CD4-positive, alpha-beta T cell (primary cell): Measurements from ENCODE around the gene SIX5. TPM values are rescaled to one million over a fixed set of nuclear protein-coding genes. Genes with fewer than 3 reads are reported as not detected.

Source experiments
- ATAC-seq: fragments of 200-7000 bp; cut with Tn5 transposase; one replicate; pipeline ENCODE4 v1.10.0; 2022; ENCODE audit warnings: mild to moderate bottlenecking; ENCODE audit not compliant: poor library complexity
- CTCF ChIA-PET: fragments of 350-600 bp; sonication (Branson Sonifier 250); formaldehyde crosslinking; loops from one replicate; lab custom pipeline; 2021; ENCODE audit warnings: antibody characterized with exemption, inconsistent platforms; lab: Charles Lee
- POLR2A ChIA-PET: fragments of 350-600 bp; sonication (Branson Sonifier 250); formaldehyde crosslinking; loops from one replicate; lab custom pipeline; 2021; ENCODE audit warnings: antibody characterized with exemption, inconsistent platforms; lab: Charles Lee
- DNase-seq, 14 experiments: peaks; one replicate each; pipeline ENCODE4 v3.0.0-alpha.2; 2013 to 2020; ENCODE audit warnings: mixed read lengths in 2 of 14
- H3K27ac ChIP-seq, 2 donors: one replicate each; pipeline versions ENCODE4 v1.5.1 to v1.7.0; 2013; ENCODE audit warnings: low read length in 2 of 2, low read depth in 1 of 2, mild to moderate bottlenecking in 1 of 2
- H3K27me3 ChIP-seq, 2 experiments: 1 replicate in 1 of 2; 2 replicates in 1 of 2; pipeline versions ENCODE4 v1.6.1 to v1.7.0; 2013; ENCODE audit warnings: low read length in 2 of 2, control low read depth in 1 of 2, mild to moderate bottlenecking in 1 of 2, moderate library complexity in 1 of 2; ENCODE audit not compliant: insufficient read depth in 2 of 2, control insufficient read depth in 1 of 2
- H3K36me3 ChIP-seq: one replicate; pipeline ENCODE4 v1.6.1; 2013; ENCODE audit warnings: low read length, control low read depth; ENCODE audit not compliant: insufficient read depth
- H3K4me1 ChIP-seq: one replicate; pipeline ENCODE4 v1.6.1; 2013; ENCODE audit warnings: low read length, control low read depth; ENCODE audit not compliant: insufficient read depth
- H3K4me3 ChIP-seq: one replicate; pipeline ENCODE4 v1.5.1; 2013; ENCODE audit warnings: mild to moderate bottlenecking, low read length, moderate library complexity
- H3K9me3 ChIP-seq, 2 experiments: 1 replicate in 1 of 2; 2 replicates in 1 of 2; pipeline versions ENCODE4 v1.6.1 to v1.7.0; 2013; ENCODE audit warnings: low read length in 2 of 2, mild to moderate bottlenecking in 2 of 2, control low read depth in 1 of 2, moderate library complexity in 1 of 2; ENCODE audit not compliant: control insufficient read depth in 1 of 2, insufficient read depth in 1 of 2
- H3K27ac Mint-ChIP-seq: one replicate; pipeline ENCODE4 v1.8.0; 2020; ENCODE audit warnings: mixed read lengths
- H3K27me3 Mint-ChIP-seq: one replicate; pipeline ENCODE4 v1.8.0; 2021; ENCODE audit warnings: mixed read lengths
- H3K36me3 Mint-ChIP-seq: one replicate; pipeline ENCODE4 v1.8.0; 2021; ENCODE audit warnings: low read depth, mixed read lengths
- H3K4me1 Mint-ChIP-seq: one replicate; pipeline ENCODE4 v1.8.0; 2021; ENCODE audit warnings: low read depth, mixed read lengths
- H3K4me3 Mint-ChIP-seq: one replicate; pipeline ENCODE4 v1.8.0; 2020; ENCODE audit warnings: mild to moderate bottlenecking, mixed read lengths
- H3K9me3 Mint-ChIP-seq: one replicate; pipeline ENCODE4 v1.8.0; 2020; ENCODE audit warnings: mixed read lengths
- intact Hi-C, 2 experiments: fragments of 100-400 bp; cut with DNase I in 1 of 2; cut with micrococcal nuclease in 1 of 2; formaldehyde crosslinking; loops; one replicate each; pipeline versions ENCODE4 v1.15.1 to v1.9.0; 2023 to 2025; cut with DNase I, micrococcal nuclease
- total RNA-seq, 174 experiments: library from RNA in 2 of 174; stranded (reverse) in 2 of 174; gene quantifications; one replicate each; pipeline ENCODE4 v1.2.3 and lab custom pipeline; 2021 to 2026
- TF ChIP-seq, protein P1 (sequence below): fragments of 200-600 bp; IDR thresholded peaks from one replicate; pipeline ENCODE4 v1.8.0; 2022; ENCODE audit warnings: antibody characterized with exemption, mild to moderate bottlenecking

The SIX5 gene
- total RNA-seq, 2 experiments from 2014 or later = 0.58 to 0.59 TPM

DNA sequence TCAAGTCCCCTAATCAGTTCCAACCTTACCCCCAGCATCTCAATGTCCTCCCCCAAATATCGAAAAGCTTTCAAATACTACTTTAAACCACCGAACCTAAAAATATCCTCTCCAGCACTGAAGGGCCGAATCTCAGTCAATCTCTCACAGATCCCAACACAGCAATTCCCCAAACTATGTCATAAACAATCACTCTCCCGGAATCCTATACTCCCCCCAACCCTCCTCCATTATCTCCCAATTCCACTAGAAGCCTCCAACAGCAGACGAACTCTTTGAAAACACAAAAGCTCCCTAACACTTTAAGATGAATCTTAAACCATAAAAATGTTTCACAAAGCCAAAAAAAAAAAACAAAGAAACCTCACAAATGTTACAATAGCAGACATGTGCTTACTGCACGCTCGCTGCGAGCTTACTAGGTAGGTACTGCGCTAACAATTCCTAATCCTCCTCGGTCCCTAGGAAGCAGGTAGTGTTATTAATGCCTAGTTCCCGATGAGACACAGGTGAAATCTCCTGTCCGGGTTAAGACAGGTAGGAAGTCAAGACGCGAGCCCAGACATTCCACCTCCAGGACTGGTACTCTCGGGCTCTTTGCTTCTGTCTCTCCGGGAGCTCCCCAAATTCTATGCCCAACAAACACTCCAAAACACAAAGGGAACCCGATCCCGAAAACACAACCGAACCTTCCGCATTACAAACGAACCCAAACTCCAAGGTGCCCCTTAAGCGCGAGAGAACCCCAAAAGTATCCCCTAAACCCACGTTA lies 52.5 kb downstream of the SIX5 start:
- ATAC-seq (no peak), DNase-seq (peak in 6 of 14 experiments; percentile 8 to 55 (median 29))
- H3K27ac Mint-ChIP-seq = peak overlapping the region; percentile 89
- Histone ChIP-seq H3K4me1 (peaks cover 28% of the 10 kb centered on the region), H3K27me3 (no peaks in the 10 kb centered on the region), H3K9me3 (peaks cover 0 to 3% of the 10 kb centered on the region in 2 experiments), H3K36me3 (peaks cover 29% of the 10 kb centered on the region), H3K27ac (peak overlapping the region; percentile 56 to 80), H3K4me3 (peak overlapping the region; percentile 78)
- H3K4me1 Mint-ChIP-seq = peaks cover 42% of the 10 kb centered on the region
- TF ChIP-seq, protein P1, sequence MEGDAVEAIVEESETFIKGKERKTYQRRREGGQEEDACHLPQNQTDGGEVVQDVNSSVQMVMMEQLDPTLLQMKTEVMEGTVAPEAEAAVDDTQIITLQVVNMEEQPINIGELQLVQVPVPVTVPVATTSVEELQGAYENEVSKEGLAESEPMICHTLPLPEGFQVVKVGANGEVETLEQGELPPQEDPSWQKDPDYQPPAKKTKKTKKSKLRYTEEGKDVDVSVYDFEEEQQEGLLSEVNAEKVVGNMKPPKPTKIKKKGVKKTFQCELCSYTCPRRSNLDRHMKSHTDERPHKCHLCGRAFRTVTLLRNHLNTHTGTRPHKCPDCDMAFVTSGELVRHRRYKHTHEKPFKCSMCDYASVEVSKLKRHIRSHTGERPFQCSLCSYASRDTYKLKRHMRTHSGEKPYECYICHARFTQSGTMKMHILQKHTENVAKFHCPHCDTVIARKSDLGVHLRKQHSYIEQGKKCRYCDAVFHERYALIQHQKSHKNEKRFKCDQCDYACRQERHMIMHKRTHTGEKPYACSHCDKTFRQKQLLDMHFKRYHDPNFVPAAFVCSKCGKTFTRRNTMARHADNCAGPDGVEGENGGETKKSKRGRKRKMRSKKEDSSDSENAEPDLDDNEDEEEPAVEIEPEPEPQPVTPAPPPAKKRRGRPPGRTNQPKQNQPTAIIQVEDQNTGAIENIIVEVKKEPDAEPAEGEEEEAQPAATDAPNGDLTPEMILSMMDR = no peak
- H3K36me3 Mint-ChIP-seq = peaks cover 30% of the 10 kb centered on the region
- H3K9me3 Mint-ChIP-seq = no peaks in the 10 kb centered on the region
- peak overlapping the region; percentile 90 for H3K4me3 Mint-ChIP-seq
- H3K27me3 Mint-ChIP-seq = no peaks in the 10 kb centered on the region
- ChIA-PET CTCF (interaction anchor here (0.6 to 3.9 kb wide), 6 partner anchors 14 to 238 kb away, joined by 3 to 22 read pairs (median 4); partner anchors contain the start of genes FBXO46 and QPCTL), POLR2A (interaction anchor here (0.6 to 4.0 kb wide), 25 partner anchors 9 to 538 kb away, joined by 3 to 56 read pairs (median 4); partner anchors contain the start of genes BLOC1S3, DMWD, FBXO46 and FOSB)
- intact Hi-C loops = loop anchor here (1.0 to 5.0 kb wide), 8 partner anchors 14 to 631 kb away; partner anchors contain the start of genes FBXO46 (in 2 of the 2), QPCTL (in 2 of the 2), CCDC61 (in 1 of the 2) and FOXA3 (in 1 of the 2)

DNA sequence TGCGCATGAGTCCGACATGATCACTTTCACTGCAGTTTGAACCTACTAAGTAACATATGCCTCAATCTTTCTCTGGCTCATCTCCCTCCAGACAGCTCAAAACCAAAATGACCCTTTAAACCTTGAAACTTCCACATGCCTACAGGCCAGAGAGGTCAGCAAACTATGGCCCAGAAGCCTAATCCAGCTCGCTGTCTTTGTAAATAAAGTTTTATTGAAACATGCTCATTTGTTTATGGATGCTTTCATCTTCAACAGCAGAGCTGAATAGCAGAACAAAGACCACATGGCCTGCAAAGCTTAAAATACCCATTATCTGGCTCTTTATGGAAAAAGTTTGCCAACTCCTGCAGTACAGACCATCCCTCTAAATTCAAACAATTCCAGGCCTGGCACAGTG lies 53.9 kb downstream of the SIX5 start:
- H3K4me3 Mint-ChIP-seq = peak overlapping the region; percentile 52
- Histone ChIP-seq H3K36me3 (peaks cover 33% of the 10 kb centered on the region), H3K27ac (no peak overlapping the region), H3K4me1 (peaks cover 28% of the 10 kb centered on the region), H3K9me3 (peaks cover 0 to 5% of the 10 kb centered on the region in 2 experiments), H3K4me3 (no peak overlapping the region), H3K27me3 (no peaks in the 10 kb centered on the region)
- ATAC-seq (no peak), DNase-seq (no peak)
- H3K27me3 Mint-ChIP-seq = no peaks in the 10 kb centered on the region
- H3K4me1 Mint-ChIP-seq = peaks cover 53% of the 10 kb centered on the region
- POLR2A ChIA-PET = interaction anchor here (4.0 kb wide), 1 partner anchor 15 kb away, joined by 56 read pairs; the partner anchor contains the start of gene FBXO46
- intact Hi-C loops = loop anchor here (5.0 kb wide), 4 partner anchors 147 to 632 kb away; partner anchors contain the start of genes CCDC61 (in 1 of the 2), FOXA3 (in 1 of the 2), MARK4 (in 1 of the 2) and PPP5C (in 1 of the 2)
- CTCF ChIA-PET = interaction anchor here (3.9 kb wide), 1 partner anchor 22 kb away, joined by 22 read pairs; the partner anchor contains the start of gene QPCTL
- peak overlapping the region; percentile 10 for H3K27ac Mint-ChIP-seq
- TF ChIP-seq, protein P1 = no peak
- H3K9me3 Mint-ChIP-seq = no peaks in the 10 kb centered on the region
- H3K36me3 Mint-ChIP-seq = peaks cover 38% of the 10 kb centered on the region

Other genes with a start within 250 kb of the SIX5 start
- 1 to 10 TPM; 3.1 to 3.2 TPM for gene OPA3, start 184.4 kb downstream of the SIX5 start, total RNA-seq
- gene GPR4, start 167.0 kb downstream of the SIX5 start, total RNA-seq = not detected
- 10 to 100 TPM; 29.2 to 30.4 TPM for gene EML2, start 129.9 kb downstream of the SIX5 start, total RNA-seq
- 1 to 10 TPM; 2.4 to 3.0 TPM for gene GIPR, start 101.0 kb downstream of the SIX5 start, total RNA-seq
- 100 to 1,000 TPM; 367 to 369 TPM for gene SNRPD2, start 77.3 kb downstream of the SIX5 start, total RNA-seq
- 1 to 10 TPM; 3.7 to 5.0 TPM for gene QPCTL, start 76.6 kb downstream of the SIX5 start, total RNA-seq
- 10 to 100 TPM; 17.2 to 17.5 TPM for gene FBXO46, start 38.4 kb downstream of the SIX5 start, total RNA-seq
- not detected for gene MEIOSIN, start 35.8 kb downstream of the SIX5 start, total RNA-seq
- 10 to 100 TPM; 24.0 to 24.9 TPM for gene DMPK, start 13.2 kb upstream of the SIX5 start, total RNA-seq
- gene DMWD, start 23.6 kb upstream of the SIX5 start, total RNA-seq = 10 to 100 TPM; 28.6 to 31.5 TPM
- under 1 TPM; 0.17 to 0.25 TPM for gene RSPH6A, start 46.1 kb upstream of the SIX5 start, total RNA-seq
- 10 to 100 TPM; 63.3 to 65.0 TPM for gene SYMPK, start 93.9 kb upstream of the SIX5 start, total RNA-seq
- gene FOXA3, start 95.1 kb upstream of the SIX5 start, total RNA-seq = not detected
- 10 to 100 TPM; 21.0 to 21.6 TPM for gene IRF2BP1, start 116.9 kb upstream of the SIX5 start, total RNA-seq
- 1 to 10 TPM; 4.1 to 4.7 TPM for gene MYPOP, start 133.4 kb upstream of the SIX5 start, total RNA-seq
- not detected for gene NANOS2, start 145.5 kb upstream of the SIX5 start, total RNA-seq
- gene NOVA2, start 204.6 kb upstream of the SIX5 start, total RNA-seq = not detected
- gene CCDC61, start 226.2 kb upstream of the SIX5 start, total RNA-seq = 1 to 10 TPM; 4.9 to 6.6 TPM